GM21381 (cell line): ENCODE results near the gene MRC1.

ENCODE experiments used
- ATAC-seq: cut with Tn5 transposase; IDR thresholded peaks from one replicate; pipeline ENCODE4 v1.9.1; 2021; ENCODE audit warnings: mild to moderate bottlenecking, moderate library complexity; ENCODE audit not compliant: unreplicated experiment

Gene MRC1

DNA sequence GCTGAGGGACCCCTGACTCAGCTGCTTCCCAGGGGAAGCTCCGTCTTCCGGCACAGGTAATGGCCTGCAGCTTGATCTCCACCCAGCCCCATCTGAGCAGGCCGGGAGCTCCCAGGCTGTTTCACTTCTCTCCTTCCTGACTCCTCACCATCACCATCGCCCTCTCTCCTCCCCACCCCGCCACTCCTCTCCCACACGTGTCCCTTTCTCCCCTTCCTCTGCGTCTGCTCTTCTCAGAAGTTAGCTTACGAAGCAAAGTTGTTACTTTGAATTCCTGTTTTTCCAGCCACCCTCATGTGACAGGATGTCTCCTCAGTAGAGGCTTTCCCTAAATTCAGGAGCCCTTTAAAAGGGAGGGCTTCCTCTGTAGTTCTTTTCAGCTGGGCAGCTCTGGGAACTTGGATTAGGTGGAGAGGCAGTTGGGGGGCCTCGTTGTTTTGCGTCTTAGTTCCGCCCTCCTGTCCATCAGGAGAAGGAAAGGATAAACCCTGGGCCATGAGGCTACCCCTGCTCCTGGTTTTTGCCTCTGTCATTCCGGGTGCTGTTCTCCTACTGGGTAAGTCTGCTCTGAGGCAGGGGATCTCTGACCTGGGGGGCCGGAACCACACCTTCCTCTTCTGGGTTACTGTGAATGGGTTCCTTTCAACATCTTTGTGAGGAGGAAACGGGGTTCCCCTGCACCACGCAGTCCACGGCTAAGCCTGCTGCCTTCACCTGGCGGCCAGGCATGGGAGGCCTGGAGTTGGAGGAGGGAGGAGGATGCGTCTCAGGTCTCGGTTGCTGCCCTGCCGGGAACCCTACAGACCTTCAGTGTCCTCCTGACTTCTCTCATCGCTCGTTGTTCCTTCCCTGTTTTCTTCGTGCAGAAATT is at the start of gene MRC1:
TSS of gene MRC1 (plus strand) at position 378 of the 871 bp plus-strand sequence. CDS start at position 496, 118 bp downstream.
- no peak for ATAC-seq

- ATAC-seq = no peak
These were observed 45.0 kb upstream of the MRC1 start for GRCh38 chr10:17764142-17764541.

- no peak for ATAC-seq
These were observed 43.5 kb upstream of the MRC1 start for GRCh38 chr10:17765602-17766001.

- ATAC-seq = no peak
These were observed 42.4 kb upstream of the MRC1 start for GRCh38 chr10:17766731-17767130.

DNA sequence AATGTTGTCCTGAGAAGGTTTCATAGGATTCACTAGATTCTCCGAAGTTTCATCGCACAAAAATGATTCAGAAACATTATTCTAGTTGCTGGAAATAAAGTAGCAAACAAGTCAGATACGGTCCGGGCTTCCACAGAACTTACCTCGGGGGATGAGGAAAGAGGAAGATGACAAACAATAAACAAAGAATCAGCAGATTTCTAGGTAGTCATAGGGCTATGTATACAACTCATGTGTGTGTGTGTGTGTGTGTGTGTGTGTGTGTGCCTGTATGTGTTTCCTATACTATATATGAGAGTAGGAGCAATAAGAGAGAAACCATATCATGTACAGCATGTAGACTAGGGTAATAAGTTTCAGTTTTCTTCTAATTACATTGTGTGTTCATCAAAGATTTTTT is 40.7 kb upstream of the MRC1 start:
- ATAC-seq = no peak

DNA sequence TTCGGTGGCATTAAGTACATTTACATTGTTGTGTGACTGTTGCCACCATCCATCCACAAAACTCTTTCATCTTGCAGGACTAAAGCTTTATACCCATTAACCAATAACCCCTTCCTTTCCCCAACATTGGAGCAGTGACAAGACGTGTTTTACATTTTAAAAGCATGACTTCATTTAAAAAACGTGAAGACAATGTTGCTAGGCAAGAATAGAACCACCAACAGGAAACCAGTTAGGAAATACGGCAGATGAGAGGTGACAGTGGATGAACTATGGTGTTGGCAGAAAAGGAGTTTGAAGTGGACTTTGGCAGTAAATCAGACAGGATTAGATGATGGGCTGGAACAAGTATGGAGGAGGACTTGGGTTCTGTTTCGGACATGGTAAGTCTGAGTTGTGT is 40.2 kb upstream of the MRC1 start:
- ATAC-seq = no peak

GRCh38 chr10:17771017-17771416 is 38.1 kb upstream of the MRC1 start:
- no peak for ATAC-seq

- ATAC-seq = no peak
These were observed 29.4 kb upstream of the MRC1 start for GRCh38 chr10:17779784-17780183.

GRCh38 chr10:17780727-17781126 is 28.4 kb upstream of the MRC1 start:
- no peak for ATAC-seq

GRCh38 chr10:17781856-17782255 is 27.3 kb upstream of the MRC1 start:
- no peak for ATAC-seq

GRCh38 chr10:17782921-17783665 is 26.1 kb upstream of the MRC1 start:
- ATAC-seq = no peak

- no peak for ATAC-seq
These were observed 25.4 kb upstream of the MRC1 start for GRCh38 chr10:17783751-17784150.

GRCh38 chr10:17784688-17785087 is 24.5 kb upstream of the MRC1 start:
- no peak for ATAC-seq

DNA sequence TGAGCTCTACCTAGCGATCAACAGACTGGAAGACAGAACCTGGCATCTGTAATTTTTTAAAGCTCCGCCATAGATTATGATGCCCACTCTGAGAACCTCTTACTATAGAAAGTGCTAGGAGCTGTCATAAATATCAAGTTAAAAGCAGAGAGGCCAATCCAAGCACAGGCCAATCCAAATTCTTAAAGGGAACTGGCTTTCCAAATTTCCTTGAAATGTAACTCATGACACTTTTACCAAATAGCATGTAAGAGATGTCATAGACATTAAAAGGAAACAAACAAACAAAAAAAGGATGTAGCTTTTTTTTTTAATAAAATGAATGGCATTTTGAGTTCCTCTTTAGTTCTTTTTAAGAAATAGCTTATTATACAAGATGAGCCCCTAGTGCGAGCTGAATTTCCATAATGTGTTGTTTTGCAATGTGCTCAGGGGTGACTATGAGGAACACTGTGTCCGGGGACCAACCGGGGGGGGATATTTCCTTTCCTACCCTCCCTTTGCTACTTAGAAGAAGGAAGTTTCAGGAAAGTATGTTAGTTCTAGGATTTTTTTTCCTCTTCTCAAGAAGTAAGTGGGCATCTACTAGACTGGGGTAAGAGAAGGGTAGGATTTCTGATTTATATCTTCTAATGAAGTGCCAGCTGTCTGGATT is 23.7 kb upstream of the MRC1 start:
- ATAC-seq = no peak

DNA sequence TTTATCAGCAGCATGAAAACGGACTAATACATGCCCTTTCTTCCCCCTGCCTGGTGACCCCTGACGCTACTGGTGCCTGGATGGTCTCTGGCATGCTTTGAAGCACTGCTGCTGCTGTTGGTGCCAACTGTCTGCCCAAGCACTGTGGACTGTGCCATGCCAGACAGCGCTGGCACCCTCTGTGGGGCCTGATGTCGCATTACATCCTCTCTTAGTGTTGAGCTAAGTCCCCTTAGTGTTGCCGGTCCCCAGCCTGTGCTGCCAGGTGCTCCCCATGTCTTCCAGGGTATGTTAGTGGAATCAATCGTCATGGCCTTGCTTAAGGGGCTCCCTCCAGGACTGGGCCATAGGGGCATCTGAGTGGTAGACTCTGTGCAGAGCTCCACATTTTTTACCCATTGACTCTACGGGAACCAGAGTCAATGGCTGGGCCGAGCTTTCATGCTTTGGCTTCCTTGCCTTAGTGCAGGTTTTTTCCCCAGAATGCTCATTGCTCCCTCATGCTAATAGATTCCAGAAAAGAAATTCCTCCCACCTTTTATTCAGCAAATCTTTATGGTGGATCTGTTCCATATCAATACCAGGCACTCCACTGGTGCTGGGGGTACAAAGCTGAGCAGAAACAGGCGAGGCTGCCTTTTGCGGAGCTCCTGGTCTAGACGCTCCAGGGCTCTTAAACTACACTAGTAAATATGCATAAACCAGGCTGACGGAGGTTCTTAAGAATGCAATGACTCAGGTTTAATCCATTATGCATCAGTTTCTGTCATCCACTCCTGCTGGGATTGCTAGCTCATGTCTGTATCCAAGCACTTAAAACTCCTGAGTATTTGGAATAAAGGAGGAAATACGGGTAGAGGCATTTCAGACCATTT is 21.8 kb upstream of the MRC1 start:
- ATAC-seq = no peak

DNA sequence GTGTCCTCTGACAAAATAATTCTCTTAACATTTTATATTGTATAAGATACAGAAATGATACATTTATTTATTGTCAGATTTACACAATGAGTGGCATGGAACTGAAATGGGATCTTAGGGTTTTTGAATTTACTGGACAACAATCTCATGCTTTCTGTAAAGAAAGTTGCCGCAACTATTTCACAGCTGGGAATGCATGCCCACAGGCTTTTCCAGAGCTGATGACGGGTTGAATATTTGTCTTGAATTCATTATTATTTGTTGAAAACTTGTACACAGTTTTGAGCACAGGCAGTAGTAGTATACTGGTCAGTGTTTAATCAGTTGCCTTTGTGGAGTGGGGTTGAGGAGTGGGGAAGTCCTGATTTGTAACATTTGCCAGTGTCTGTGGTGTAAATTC is 20.5 kb upstream of the MRC1 start:
- no peak for ATAC-seq

DNA sequence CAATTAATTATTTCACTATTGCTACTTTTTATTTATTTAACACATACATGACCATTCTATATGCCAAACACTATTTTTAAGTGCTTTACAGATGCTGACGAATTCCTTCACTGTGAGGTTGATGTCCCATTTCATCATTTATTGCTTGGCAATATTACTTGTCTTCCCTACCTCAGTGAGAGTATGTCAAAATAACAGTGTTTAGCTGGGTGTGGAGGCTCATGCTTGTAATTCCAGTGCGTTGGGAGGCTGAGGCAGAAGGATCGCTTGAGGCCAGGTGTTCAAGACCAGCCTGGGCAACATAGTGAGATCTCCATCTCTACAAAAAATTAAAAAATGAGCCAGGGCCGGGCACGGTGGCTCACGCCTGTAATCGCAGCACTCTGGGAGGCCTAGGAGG is 19.8 kb upstream of the MRC1 start:
- ATAC-seq = no peak

DNA sequence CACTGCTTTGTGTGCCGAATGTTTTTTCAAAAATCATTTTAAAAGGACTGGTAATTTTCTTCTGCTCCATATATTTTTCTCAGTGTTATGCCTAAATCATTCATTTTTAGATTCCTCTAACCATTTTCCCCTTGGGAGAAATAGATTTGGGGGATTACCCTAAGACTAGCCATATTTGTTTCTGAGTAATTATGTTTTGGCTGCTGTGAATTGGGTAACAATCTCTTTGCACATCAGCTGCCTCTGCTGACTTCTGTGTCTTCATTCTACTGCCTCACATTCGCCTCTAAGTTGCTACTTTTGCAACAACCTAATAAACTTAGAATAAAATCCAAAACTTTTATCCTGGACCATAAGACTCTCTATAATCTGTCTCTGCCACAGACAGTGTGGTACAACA is 18.5 kb upstream of the MRC1 start:
- no peak for ATAC-seq

DNA sequence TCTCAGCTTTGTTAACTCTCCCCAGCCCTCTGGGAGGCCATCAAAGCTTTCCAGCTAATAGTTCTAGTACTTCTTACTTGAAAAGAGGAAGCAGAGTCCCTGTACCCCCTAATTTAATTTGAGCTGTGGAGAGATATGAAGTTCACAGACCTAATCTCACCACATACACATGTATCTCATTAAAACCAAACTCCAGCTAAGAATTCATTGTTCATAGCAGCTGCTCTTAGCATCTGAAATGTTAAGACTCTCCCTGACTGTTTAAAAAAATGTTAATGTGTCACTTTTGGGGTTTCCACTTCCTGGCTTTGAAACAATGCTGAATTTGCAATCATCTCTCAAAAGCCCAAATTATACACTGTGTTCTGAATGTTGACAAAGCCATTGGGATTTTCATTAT is 16.2 kb upstream of the MRC1 start:
- no peak for ATAC-seq

- ATAC-seq = no peak
These were observed 15.1 kb upstream of the MRC1 start for GRCh38 chr10:17793823-17794644.
